ENCODE data around the gene PRUNE1.

The PRUNE1 gene

DNA sequence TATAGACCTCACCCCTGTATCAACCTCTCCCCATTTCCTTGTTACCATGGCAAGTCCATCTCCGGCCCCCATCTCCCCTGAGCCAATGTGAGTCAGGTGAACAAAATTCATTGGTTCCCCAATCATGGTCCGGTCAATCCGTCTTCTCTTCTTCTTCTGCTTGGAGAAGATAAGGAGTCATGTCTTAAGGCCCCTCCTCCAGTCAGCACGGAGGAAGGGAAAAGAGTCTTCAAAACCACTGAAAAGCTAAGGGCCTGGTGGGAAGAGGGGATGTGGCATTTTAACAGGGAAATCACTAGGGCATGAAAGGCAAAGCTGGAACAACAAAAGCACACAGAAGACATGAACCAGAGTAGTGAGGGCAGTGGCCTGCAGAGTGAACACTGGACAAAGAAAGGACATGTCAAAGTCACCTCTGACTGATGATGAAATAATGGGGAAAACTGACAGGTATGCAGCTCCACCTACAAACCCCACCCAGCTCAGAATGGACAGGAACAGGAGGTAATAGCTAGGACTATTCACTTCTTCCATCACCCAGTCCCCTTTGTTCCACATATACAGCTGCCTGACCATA lies 46.8 kb downstream of the PRUNE1 start:
- DNase-seq: no peak

GRCh38 chr1:151055581-151055980 lies 47.3 kb downstream of the PRUNE1 start:
- no peak for DNase-seq

DNA sequence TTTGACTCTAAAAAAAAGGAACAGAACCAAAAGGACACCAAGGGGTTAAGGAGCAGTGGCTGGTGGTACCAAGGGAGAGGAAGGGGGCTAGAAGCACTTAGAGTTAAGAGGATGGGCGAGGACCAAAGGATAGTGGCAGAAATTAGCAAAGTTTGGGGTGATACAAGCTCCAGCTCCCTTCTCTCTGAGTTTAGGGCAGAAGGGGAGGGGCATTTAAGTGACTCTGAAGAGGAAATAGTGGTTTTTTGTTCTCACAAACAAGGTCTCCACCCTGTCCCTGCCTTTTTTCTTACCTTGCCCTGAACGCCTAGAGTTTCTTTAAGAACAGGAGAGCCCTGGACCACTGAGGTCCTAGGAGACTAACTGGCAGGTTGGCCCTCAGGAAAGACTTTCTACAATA lies 47.9 kb downstream of the PRUNE1 start:
- DNase-seq: no peak

- DNase-seq: no peak
Measured at GRCh38 chr1:151058692-151059091, 50.4 kb downstream of the PRUNE1 start.

GRCh38 chr1:151059109-151060006 lies 51.1 kb downstream of the PRUNE1 start, which contains the start of gene CDC42SE1:
Gene CDC42SE1, minus strand, starts transcription at chr1:151059622. Its CDS starts 3,892 bp downstream, at chr1:151055730.
- DNase-seq: peak; percentile 82

DNA sequence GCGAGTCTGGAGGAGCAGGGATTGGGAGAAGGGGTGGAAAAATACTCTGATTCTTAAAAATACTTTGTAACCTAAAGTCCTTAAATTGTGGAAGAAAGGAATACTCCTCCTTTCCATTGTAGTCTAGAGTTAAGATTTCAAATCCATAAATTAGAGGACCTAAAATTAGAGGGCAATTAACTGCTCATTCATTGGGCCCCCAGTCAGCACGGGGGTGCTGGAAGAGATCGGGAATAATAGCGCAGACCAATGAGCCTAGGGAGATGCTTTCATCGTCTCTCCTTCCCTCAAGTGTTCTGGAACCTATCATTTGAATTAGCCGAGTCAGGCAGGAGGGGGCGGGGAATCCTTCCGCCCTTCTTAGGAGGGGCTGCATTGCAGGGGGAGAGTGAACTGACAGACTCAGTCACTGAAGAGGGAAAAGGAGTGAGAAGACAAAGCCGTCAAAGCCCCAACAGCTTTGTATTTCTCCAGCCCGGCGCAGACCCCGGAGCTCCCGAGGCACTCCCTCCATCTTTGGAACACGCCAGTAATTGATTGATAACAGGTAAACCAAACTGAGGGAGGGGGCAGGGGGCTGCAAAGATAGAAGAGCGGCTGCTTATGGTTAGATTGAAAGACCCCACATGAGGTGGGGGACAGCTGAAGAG lies 51.9 kb downstream of the PRUNE1 start, which contains the start of gene MLLT11:
MLLT11 (plus strand) TSS at position 391 of the 650 bp plus-strand sequence. CDS start 6,828 bp downstream, outside the sequence.
- DNase-seq: no peak

DNA sequence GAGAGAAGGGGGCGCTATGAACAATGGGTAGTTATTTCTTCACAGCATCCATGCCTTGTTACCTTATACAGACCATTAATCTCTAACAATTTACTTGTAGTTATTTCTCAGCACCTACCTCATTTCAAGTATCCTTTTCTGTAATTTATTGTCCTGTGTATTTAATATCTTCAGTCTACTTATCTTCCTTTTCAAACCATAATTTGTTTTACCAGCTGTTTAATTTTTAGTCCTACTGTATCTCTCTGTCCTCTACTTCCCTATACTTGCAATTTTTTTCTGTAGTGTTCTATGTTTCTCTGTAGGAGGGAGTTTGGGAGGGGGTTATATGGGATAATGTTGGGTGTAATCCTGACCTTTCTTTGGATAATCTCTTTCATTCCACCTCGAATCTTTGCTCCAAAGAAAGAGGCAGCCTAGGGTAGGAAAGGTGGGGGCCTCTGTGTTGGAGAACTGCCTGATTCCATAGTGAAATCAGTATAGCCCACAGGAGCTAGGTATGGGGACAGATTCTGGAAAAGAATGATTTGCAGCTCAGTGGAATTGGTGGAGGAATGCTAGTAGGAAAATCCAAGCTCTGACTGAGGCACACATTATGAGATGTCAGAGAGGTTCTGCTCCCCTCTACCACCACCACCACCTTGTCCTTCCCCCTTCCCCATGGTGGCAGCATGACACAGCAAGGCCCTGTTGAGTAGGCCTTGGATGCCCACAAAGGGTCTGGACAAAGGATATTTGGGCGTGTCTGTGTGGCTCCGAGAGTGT lies 52.6 kb downstream of the PRUNE1 start:
- DNase-seq: no peak

- no peak for DNase-seq
Measured at GRCh38 chr1:151061704-151062103, 53.5 kb downstream of the PRUNE1 start.

GRCh38 chr1:151062741-151063371 lies 54.6 kb downstream of the PRUNE1 start:
- DNase-seq: no peak

DNA sequence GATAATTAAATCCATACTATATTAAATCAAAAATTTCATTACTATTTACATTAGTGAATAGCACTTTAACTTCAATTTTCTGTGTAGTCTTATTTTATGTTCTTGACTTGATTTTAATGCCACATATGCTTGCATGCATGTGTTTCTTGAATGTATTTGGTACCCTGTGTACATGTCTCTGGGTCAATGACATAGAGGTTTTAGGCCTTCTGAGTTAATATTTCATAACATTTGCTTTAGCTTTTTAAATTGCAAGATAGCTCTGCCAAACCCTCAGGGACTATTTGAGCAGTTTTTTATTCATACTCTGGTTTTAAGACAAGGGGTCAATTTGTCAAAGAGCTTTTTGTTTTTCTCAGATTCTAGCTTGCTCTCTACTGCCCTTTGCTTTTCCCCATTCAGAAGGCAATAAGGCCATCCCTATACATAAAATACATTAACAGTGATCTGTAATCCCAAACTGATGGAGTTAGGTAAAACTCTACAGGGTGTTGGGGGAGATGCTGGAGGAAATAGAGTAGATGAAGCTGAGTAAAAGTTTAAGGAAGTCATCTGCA lies 56.9 kb downstream of the PRUNE1 start:
- no peak for DNase-seq

GRCh38 chr1:151067185-151067584 lies 58.9 kb downstream of the PRUNE1 start:
- DNase-seq: no peak

DNA sequence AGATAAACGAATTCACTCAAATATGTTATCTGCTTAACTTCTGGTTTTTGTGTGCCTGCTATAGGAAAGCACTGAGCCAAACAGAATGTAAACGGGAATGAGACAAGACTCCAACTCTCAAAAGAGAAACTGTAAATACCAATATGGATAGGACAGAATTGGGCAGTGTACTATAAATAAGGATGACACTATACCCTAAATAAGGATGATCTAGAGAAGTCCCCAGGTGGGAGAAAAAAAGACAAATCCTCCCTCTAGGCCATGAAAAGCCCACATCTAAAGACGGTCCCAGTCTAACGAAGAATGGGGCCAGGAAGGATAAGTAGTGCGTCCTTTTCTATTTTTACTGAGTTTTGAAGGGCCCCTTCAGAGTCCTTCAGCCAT lies 60.8 kb downstream of the PRUNE1 start:
- no peak for DNase-seq

DNA sequence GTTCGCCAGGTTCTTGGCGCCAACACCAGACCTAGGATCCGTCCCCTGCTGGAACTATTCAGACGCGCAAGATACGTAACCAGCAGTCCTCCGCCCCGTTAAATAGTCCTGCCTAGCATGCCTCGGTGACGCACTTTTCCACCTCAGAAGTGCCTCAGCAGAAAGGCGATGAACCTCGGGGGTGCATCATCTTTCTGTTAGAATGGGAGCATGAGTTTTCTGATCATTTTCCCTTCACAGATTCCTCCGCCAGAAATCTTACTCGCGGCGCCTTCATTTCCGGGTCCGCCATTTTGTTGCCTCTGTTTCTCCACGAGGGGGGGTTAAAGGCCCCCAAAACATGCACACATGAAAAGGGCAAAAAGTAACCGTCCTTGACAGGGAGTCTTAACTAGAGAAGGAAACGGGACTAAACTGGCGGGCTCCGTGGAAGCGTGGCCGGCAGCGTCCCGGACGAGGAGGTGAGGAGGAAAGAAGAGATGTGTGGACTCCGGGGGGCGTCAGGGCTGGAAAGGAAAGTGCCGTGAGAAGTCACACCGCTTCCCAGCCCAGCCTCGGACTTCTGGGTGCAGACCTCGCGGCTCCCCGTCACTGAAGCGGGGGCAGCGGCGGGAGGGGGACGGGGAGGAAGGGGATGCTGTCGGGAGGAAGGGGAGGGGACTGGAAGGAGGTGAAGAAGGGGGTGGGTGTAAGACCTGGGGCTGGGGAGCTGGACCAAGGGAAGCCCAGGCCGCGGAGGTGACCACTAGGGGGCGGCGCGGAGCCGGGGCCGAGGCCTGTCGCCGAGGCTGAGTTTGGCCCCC lies 62.4 kb downstream of the PRUNE1 start, which contains the start of gene GABPB2:
GABPB2 (plus strand) TSS at position 288 of the 803 bp plus-strand sequence. CDS start 17,429 bp downstream, outside the sequence.
- DNase-seq: peak; percentile 90

DNA sequence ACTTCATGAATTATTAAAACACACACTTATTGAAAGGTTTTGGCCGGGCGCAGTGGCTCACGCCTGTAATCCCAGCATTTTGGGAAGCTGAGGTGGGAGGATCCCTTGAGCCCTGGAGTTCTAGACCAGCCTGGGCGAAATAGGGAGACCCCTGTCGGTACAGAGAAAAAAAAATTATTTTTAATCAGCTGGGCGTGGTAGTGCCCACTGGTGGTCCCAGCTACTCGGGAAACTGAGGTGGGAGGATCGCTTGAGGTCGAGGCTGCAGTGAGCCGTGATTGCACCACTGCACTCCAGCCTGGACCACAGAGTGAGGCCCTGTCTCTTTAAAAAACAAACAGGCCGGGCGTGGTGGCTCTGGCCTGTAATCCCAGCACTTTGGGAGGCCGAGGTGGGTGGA lies 64.0 kb downstream of the PRUNE1 start:
- DNase-seq: no peak
